Endothelial cell of umbilical vein (primary cell): ENCODE data around the gene LMO1. TPM values are rescaled to one million over a fixed set of nuclear protein-coding genes. Genes with fewer than 3 reads are reported as not detected.

Experiments used
- BruUV-seq: library from RNA; stranded (reverse); fragments of 400-500 nt; replicated peaks from 2 replicates; lab custom pipeline; 2021; lab: Mats Ljungman, UMichigan
- CTCF ChIA-PET: fragments of 300-600, 350-600 bp; sonication (Branson Sonifier 250); formaldehyde crosslinking; loops from one replicate; lab custom pipeline; 2021; ENCODE audit warnings: antibody characterized with exemption, inconsistent platforms; lab: Charles Lee
- POLR2A ChIA-PET: fragments of 300-600, 350-600 bp; sonication (Branson Sonifier 250); formaldehyde crosslinking; loops from one replicate; lab custom pipeline; 2021; ENCODE audit warnings: antibody characterized with exemption, inconsistent platforms; lab: Charles Lee
- DNase-seq: peaks from one replicate; pipeline ENCODE4 v3.0.0-alpha.2; 2011; ENCODE audit warnings: low read depth, low spot score
- FAIRE-seq: peaks from 2 replicates; lab custom pipeline; 2011; peaks lifted over from hg19 to GRCh38; lab: Jason Lieb, UNC
- H2AFZ ChIP-seq: 2 replicates; pipeline ENCODE4 v1.6.0; 2012; ENCODE audit warnings: low read depth, low read length, control low read depth, inconsistent platforms
- H3K27ac ChIP-seq: 2 replicates; pipeline ENCODE4 v1.5.1; 2011; ENCODE audit warnings: low read depth, mild to moderate bottlenecking, control low read depth, low read length, moderate library complexity; ENCODE audit not compliant: insufficient read depth
- H3K27me3 ChIP-seq, 2 experiments: 2 replicates each; pipeline versions ENCODE4 v1.6.0 to v1.6.1; 2011; ENCODE audit warnings: low read length in 2 of 2, mixed read lengths in 1 of 2; ENCODE audit not compliant: control insufficient read depth in 2 of 2, insufficient read depth in 2 of 2
- H3K36me3 ChIP-seq, 2 experiments: 2 replicates in 1 of 2; 3 replicates in 1 of 2; pipeline ENCODE4 v1.5.1; 2011; ENCODE audit warnings: low read length in 2 of 2, mild to moderate bottlenecking in 1 of 2, moderate library complexity in 1 of 2; ENCODE audit not compliant: control insufficient read depth in 2 of 2, insufficient read depth in 2 of 2; ENCODE audit errors: extremely low read depth in 1 of 2
- H3K4me1 ChIP-seq: 3 replicates; pipeline ENCODE4 v1.5.1; 2011; ENCODE audit warnings: mild to moderate bottlenecking, low read length; ENCODE audit not compliant: control insufficient read depth, insufficient read depth; ENCODE audit errors: extremely low read depth
- H3K4me2 ChIP-seq: 2 replicates; pipeline ENCODE4 v1.6.1; 2011; ENCODE audit warnings: low read length, control low read depth, mixed read lengths; ENCODE audit not compliant: insufficient read depth
- H3K4me3 ChIP-seq, 3 experiments: fragments of 200-600 bp in 1 of 3; sonication (generic), shearing (Covaris generic) in 1 of 3; replicated peaks in 1 of 3; 2 replicates each; pipeline ENCODE4 v1.5.1; 2011 to 2016; ENCODE audit warnings: control low read depth in 3 of 3, low read length in 3 of 3, mild to moderate bottlenecking in 2 of 3, inconsistent platforms in 1 of 3, low read depth in 1 of 3, moderate library complexity in 1 of 3; ENCODE audit not compliant: insufficient read depth in 1 of 3
- H3K79me2 ChIP-seq: 2 replicates; pipeline ENCODE4 v1.6.0; 2012; ENCODE audit warnings: low read length, inconsistent platforms; ENCODE audit not compliant: control insufficient read depth, insufficient read depth
- H3K9ac ChIP-seq: replicated peaks from 2 replicates; pipeline ENCODE3; 2011; ENCODE audit warnings: low read length, control low read depth; ENCODE audit not compliant: insufficient read depth; ENCODE audit errors: extremely low read depth
- H3K9me1 ChIP-seq: replicated peaks from 3 replicates; pipeline ENCODE4 v1.6.0; 2011; ENCODE audit warnings: mild to moderate bottlenecking, low read length; ENCODE audit not compliant: control insufficient read depth, insufficient read depth; ENCODE audit errors: extremely low read depth
- H3K9me3 ChIP-seq: replicated peaks from 2 replicates; pipeline ENCODE4 v1.5.1; 2012; ENCODE audit warnings: low read length, inconsistent platforms; ENCODE audit not compliant: control insufficient read depth, insufficient read depth
- H4K20me1 ChIP-seq: replicated peaks from 2 replicates; pipeline ENCODE3; 2011; ENCODE audit warnings: mild to moderate bottlenecking, low read length; ENCODE audit not compliant: control insufficient read depth, insufficient read depth; ENCODE audit errors: extremely low read depth
- CTCF ChIP-seq, 2 donors: IDR thresholded peaks; 1 replicate in 1 of 2; 2 replicates in 1 of 2; pipeline ENCODE4 v1.5.1; 2011; ENCODE audit warnings: low read length in 2 of 2, mild to moderate bottlenecking in 2 of 2, moderate library complexity in 2 of 2, control low read depth in 1 of 2, inconsistent platforms in 1 of 2, low read depth in 1 of 2; ENCODE audit not compliant: insufficient read depth in 1 of 2; ENCODE audit errors: extremely low read depth in 1 of 2
- EZH2 ChIP-seq: IDR thresholded peaks from 2 replicates; pipeline ENCODE4 v1.6.1; 2012; ENCODE audit warnings: borderline replicate concordance, low read depth, mild to moderate bottlenecking, moderate library complexity, low read length, inconsistent platforms; ENCODE audit not compliant: severe bottlenecking
- dilution Hi-C: fragments of 300-500 bp; cut with MboI; formaldehyde crosslinking; loops from one replicate; pipeline ENCODE4 v1.15.0; 2019; ENCODE audit warnings: low sequenced_read_pairs; ENCODE audit not compliant: extremely low pct_ligation_motif_present
- intact Hi-C: fragments of 100-400 bp; cut with micrococcal nuclease; formaldehyde crosslinking; loops from one replicate; pipeline ENCODE4 v1.10.0; 2022
- polyA plus RNA-seq, 4 experiments: library from polyadenylated mRNA; depleted of rRNA in 3 of 4; stranded (reverse) in 3 of 4; unstranded in 1 of 4; fragments of >200 nt; gene quantifications; 2 replicates each; pipeline versions ENCODE4 v1.2.1 to v1.2.3, GENCODE V29; 2011 to 2012; ENCODE audit warnings: missing spikeins in 1 of 4
- total RNA-seq: library from RNA; stranded (reverse); gene quantifications from 2 replicates; pipeline ENCODE4 v1.2.3, GENCODE V29; 2021

The LMO1 gene
- total and polyA plus RNA-seq, 2 donors (not counting 3 experiments of a cell fraction or from before 2014, with no cell fraction given), result not detected

- H2AFZ ChIP-seq, result peak overlapping the region; percentile 67
Observed at GRCh38 chr11:8267831-8268529, 4.3 kb upstream of the LMO1 start.

More at GRCh38 chr11:8267831-8268529, 4.3 kb upstream of the LMO1 start:
- no peaks in the 10 kb centered on the region for H3K79me2 ChIP-seq
- CTCF ChIA-PET, result interaction anchor here (0.5 to 1.9 kb wide), 3 partner anchors 27 to 299 kb away, joined by 3 to 6 read pairs (median 4); no protein-coding TSS in a partner anchor
- no TSS peak for BruUV-seq
- no peaks in the 10 kb centered on the region for H3K9me1 ChIP-seq
- dilution Hi-C loops, result no loop called here
- peaks cover 7% of the 10 kb centered on the region for H3K4me1 ChIP-seq
- no peak overlapping the region for H3K27ac ChIP-seq
- H3K9me3 ChIP-seq, result no peaks in the 10 kb centered on the region
- H4K20me1 ChIP-seq, result no peaks in the 10 kb centered on the region
- peak overlapping the region; percentile 40 for H3K4me2 ChIP-seq
- FAIRE-seq, result no peak
- POLR2A ChIA-PET, result no interaction called here
- TF ChIP-seq CTCF (IDR thresholded peaks at IDR 0.05; ENCODE audit: extremely low read depth in 1 of 2, insufficient read depth in 1 of 2, low read depth in 1 of 2, low read length in 2 of 2) (no peak), EZH2 (peak; percentile 53)
- peak overlapping the region in 1 of 3 experiments; percentile 14 for H3K4me3 ChIP-seq
- H3K36me3 ChIP-seq, result no peaks in the 10 kb centered on the region
- intact Hi-C loops, result no loop called here
- no peak overlapping the region for H3K9ac ChIP-seq
- peaks cover 43% of the 10 kb centered on the region in 2 experiments for H3K27me3 ChIP-seq
- no peak for DNase-seq
